ENCODE data around the gene PYCR2. TPM values are rescaled to one million over a fixed set of nuclear protein-coding genes. Genes with fewer than 3 reads are reported as not detected.
A peak's percentile ranks its signal among the peaks of the same experiment; 100 is the strongest.

The PYCR2 gene
- total RNA-seq, 1 experiment from 2014 or later: 74.4 TPM

GRCh38 chr1:225881959-225882693 lies 41.9 kb downstream of the PYCR2 start, which contains the start of gene TMEM63A:
Gene TMEM63A (minus strand): TSS chr1:225882380. CDS start chr1:225877580, 4,800 bp downstream.
- peaks cover 40% of the 10 kb centered on the region for H3K4me1 ChIP-seq (ENCODE audit: control insufficient read depth, insufficient read depth, low read length)
- in situ Hi-C loops (cut with HindIII; ENCODE audit: low pct_unique_long_range_greater_than_20kb, low sequenced_read_pairs): no loop called here
- POLR2A ChIA-PET: interaction anchor here (0.6 to 1.4 kb wide), 2 partner anchors 10 to 180 kb away, joined by 4 to 5 read pairs; partner anchors contain the start of gene H3-3A

GRCh38 chr1:225881081-225881958 lies 42.7 kb downstream of the PYCR2 start:
- H3K4me1 ChIP-seq (ENCODE audit: control insufficient read depth, insufficient read depth, low read length): peaks cover 40% of the 10 kb centered on the region
- intact Hi-C loops (cut with micrococcal nuclease; ENCODE audit: unreplicated experiment) (no loop called here), in situ Hi-C loops (cut with HindIII; ENCODE audit: low pct_unique_long_range_greater_than_20kb, low sequenced_read_pairs) (no loop called here)
- peak overlapping the region; percentile 91 for H3K27ac ChIP-seq (ENCODE audit: low read length)
- no peaks in the 10 kb centered on the region for H3K9me3 ChIP-seq (ENCODE audit: control insufficient read depth, insufficient read depth, low read depth, low read length)
- no TSS peak for BruUV-seq (replicated peaks)
- ATAC-seq: peak; percentile 47
- no peaks in the 10 kb centered on the region for H3K27me3 ChIP-seq (ENCODE audit: control insufficient read depth, insufficient read depth, low read length)
- TF ChIP-seq POLR2AphosphoS5 (IDR thresholded peaks at IDR 0.05; ENCODE audit: low read depth, low read length) (no peak), SIN3A (IDR thresholded peaks at IDR 0.05; ENCODE audit: borderline replicate concordance, insufficient read depth, low read depth, low read length) (no peak), CTCF (IDR thresholded peaks at IDR 0.05) (no peak), TCF7L2 (IDR thresholded peaks at IDR 0.05; ENCODE audit: low read depth, low read length) (no peak)
- TF ChIP-seq, protein P1, sequence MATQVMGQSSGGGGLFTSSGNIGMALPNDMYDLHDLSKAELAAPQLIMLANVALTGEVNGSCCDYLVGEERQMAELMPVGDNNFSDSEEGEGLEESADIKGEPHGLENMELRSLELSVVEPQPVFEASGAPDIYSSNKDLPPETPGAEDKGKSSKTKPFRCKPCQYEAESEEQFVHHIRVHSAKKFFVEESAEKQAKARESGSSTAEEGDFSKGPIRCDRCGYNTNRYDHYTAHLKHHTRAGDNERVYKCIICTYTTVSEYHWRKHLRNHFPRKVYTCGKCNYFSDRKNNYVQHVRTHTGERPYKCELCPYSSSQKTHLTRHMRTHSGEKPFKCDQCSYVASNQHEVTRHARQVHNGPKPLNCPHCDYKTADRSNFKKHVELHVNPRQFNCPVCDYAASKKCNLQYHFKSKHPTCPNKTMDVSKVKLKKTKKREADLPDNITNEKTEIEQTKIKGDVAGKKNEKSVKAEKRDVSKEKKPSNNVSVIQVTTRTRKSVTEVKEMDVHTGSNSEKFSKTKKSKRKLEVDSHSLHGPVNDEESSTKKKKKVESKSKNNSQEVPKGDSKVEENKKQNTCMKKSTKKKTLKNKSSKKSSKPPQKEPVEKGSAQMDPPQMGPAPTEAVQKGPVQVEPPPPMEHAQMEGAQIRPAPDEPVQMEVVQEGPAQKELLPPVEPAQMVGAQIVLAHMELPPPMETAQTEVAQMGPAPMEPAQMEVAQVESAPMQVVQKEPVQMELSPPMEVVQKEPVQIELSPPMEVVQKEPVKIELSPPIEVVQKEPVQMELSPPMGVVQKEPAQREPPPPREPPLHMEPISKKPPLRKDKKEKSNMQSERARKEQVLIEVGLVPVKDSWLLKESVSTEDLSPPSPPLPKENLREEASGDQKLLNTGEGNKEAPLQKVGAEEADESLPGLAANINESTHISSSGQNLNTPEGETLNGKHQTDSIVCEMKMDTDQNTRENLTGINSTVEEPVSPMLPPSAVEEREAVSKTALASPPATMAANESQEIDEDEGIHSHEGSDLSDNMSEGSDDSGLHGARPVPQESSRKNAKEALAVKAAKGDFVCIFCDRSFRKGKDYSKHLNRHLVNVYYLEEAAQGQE (IDR thresholded peaks at IDR 0.05; ENCODE audit: insufficient read depth in 1 of 2, low read depth in 2 of 2, low read length in 1 of 2): no peak
- POLR2A ChIA-PET: no interaction called here
- no peak for DNase-seq (ENCODE audit: low read depth, low spot score)
- CTCF ChIA-PET: interaction anchor here (0.6 kb wide), 1 partner anchor 371 kb away, joined by 3 read pairs; no protein-coding TSS in a partner anchor
- H3K36me3 ChIP-seq (ENCODE audit: control insufficient read depth, insufficient read depth, low read length): no peaks in the 10 kb centered on the region; the same call in 1 of the 2 replicates
- peak overlapping the region; percentile 88 to 92 for H3K4me3 ChIP-seq (ENCODE audit: low read depth in 2 of 2, low read length in 2 of 2)

More at GRCh38 chr1:225881959-225882693, 41.9 kb downstream of the PYCR2 start, which contains the start of gene TMEM63A:
- Histone ChIP-seq H3K36me3 (ENCODE audit: control insufficient read depth, insufficient read depth, low read length) (no peaks in the 10 kb centered on the region; the same call in 1 of the 2 replicates), H3K9me3 (ENCODE audit: control insufficient read depth, insufficient read depth, low read depth, low read length) (no peaks in the 10 kb centered on the region), H3K27ac (ENCODE audit: low read length) (peak within 1 kb of the TSS; percentile 91), H3K27me3 (ENCODE audit: control insufficient read depth, insufficient read depth, low read length) (no peaks in the 10 kb centered on the region), H3K4me3 (ENCODE audit: low read depth in 2 of 2, low read length in 2 of 2) (peak within 1 kb of the TSS; percentile 88 to 92)
- CTCF ChIA-PET: interaction anchor here (0.6 to 1.1 kb wide), 3 partner anchors 73 to 408 kb away, joined by 3 read pairs; partner anchors contain the start of gene EPHX1
- DNase-seq (ENCODE audit: low read depth, low spot score): no peak
- intact Hi-C loops (cut with micrococcal nuclease; ENCODE audit: unreplicated experiment): no loop called here
- peak; percentile 86 for ATAC-seq
- no TSS peak for BruUV-seq (replicated peaks)
- TF ChIP-seq POLR2AphosphoS5 (IDR thresholded peaks at IDR 0.05; ENCODE audit: low read depth, low read length): peak; percentile 34; the same call in 1 of the 2 replicates
- no peak for TF ChIP-seq TCF7L2 (IDR thresholded peaks at IDR 0.05; ENCODE audit: low read depth, low read length)

Measured in Panc1 (cell line).